Left ventricle myocardium inferior (tissue), 1 donor: ENCODE measurements around the gene DLGAP4. TPM values are rescaled to one million over a fixed set of nuclear protein-coding genes. Genes with fewer than 3 reads are reported as not detected.

ENCODE experiments used
- DNase-seq: peaks from one replicate; pipeline ENCODE4 v3.0.0-alpha.2; 2020
- H3K27ac ChIP-seq: fragments of 200-600 bp; replicated peaks from 2 replicates; pipeline ENCODE4 v1.8.0; 2021
- H3K27me3 ChIP-seq: fragments of 200-600 bp; 2 replicates; pipeline ENCODE4 v1.8.0; 2021; ENCODE audit warnings: low read depth
- H3K36me3 ChIP-seq: fragments of 200-600 bp; 2 replicates; pipeline ENCODE4 v1.8.0; 2021
- H3K4me1 ChIP-seq: fragments of 200-600 bp; 2 replicates; pipeline ENCODE4 v1.8.0; 2021
- H3K4me3 ChIP-seq: fragments of 200-600 bp; 2 replicates; pipeline ENCODE4 v1.8.0; 2021; ENCODE audit warnings: mild to moderate bottlenecking, moderate library complexity
- H3K9me3 ChIP-seq: fragments of 200-600 bp; replicated peaks from 2 replicates; pipeline ENCODE4 v1.8.0; 2021
- CTCF ChIP-seq: fragments of 200-600 bp; IDR thresholded peaks from 2 replicates; pipeline ENCODE4 v1.8.0; 2021; ENCODE audit warnings: antibody characterized with exemption, mild to moderate bottlenecking, borderline replicate concordance
- intact Hi-C: fragments of 100-400 bp; cut with micrococcal nuclease; formaldehyde crosslinking; loops from one replicate; pipeline ENCODE4 v1.11.0; 2022
- total RNA-seq: library from RNA; stranded (reverse); fragmentation: NEBNext Ultra II Directional; extraction: Animal tissue kit (Norgen Biotek cat#: 25700); gene quantifications from one replicate; pipeline ENCODE4 v1.2.1, GENCODE V29; 2021
- donor health status: DM: no; HTN: yes; CAD: no; lungs with severe emphysema.

Gene DLGAP4
- total RNA-seq, 1 donor from 2014 or later: 51.7 TPM

GRCh38 chr20:36343641-36344040 lies 37.5 kb downstream of the DLGAP4 start:
- no peak for TF ChIP-seq CTCF
- intact Hi-C loops: no loop called here
- Histone ChIP-seq H3K4me3 (no peak overlapping the region), H3K9me3 (no peaks in the 10 kb centered on the region), H3K27me3 (peaks cover 53% of the 10 kb centered on the region), H3K4me1 (no peaks in the 10 kb centered on the region), H3K27ac (no peak overlapping the region), H3K36me3 (no peaks in the 10 kb centered on the region)
- no peak for DNase-seq

- TF ChIP-seq CTCF: no peak
These were observed 38.5 kb downstream of the DLGAP4 start for GRCh38 chr20:36344517-36345132.

GRCh38 chr20:36346256-36346655 lies 40.1 kb downstream of the DLGAP4 start:
- H3K27me3 ChIP-seq: peaks cover 35% of the 10 kb centered on the region
- intact Hi-C loops: no loop called here
- no peaks in the 10 kb centered on the region for H3K4me1 ChIP-seq
- no peak overlapping the region for H3K4me3 ChIP-seq
- H3K36me3 ChIP-seq: no peaks in the 10 kb centered on the region
- no peaks in the 10 kb centered on the region for H3K9me3 ChIP-seq
- H3K27ac ChIP-seq: no peak overlapping the region
- no peak for DNase-seq
- TF ChIP-seq CTCF: no peak

More at GRCh38 chr20:36344517-36345132, 38.5 kb downstream of the DLGAP4 start:
- intact Hi-C loops: no loop called here
- Histone ChIP-seq H3K4me1 (no peaks in the 10 kb centered on the region), H3K4me3 (no peak overlapping the region), H3K27me3 (peaks cover 43% of the 10 kb centered on the region), H3K36me3 (no peaks in the 10 kb centered on the region), H3K27ac (no peak overlapping the region), H3K9me3 (no peaks in the 10 kb centered on the region)
- peak; percentile 32 for DNase-seq

GRCh38 chr20:36349384-36350170 lies 43.4 kb downstream of the DLGAP4 start:
- peaks cover 41% of the 10 kb centered on the region for H3K27me3 ChIP-seq
- DNase-seq: no peak
- no peak for TF ChIP-seq CTCF
- H3K36me3 ChIP-seq: no peaks in the 10 kb centered on the region
- no peaks in the 10 kb centered on the region for H3K9me3 ChIP-seq
- H3K4me3 ChIP-seq: no peak overlapping the region
- intact Hi-C loops: no loop called here
- H3K27ac ChIP-seq: no peak overlapping the region
- H3K4me1 ChIP-seq: no peaks in the 10 kb centered on the region

GRCh38 chr20:36350439-36350838 lies 44.3 kb downstream of the DLGAP4 start:
- no peak for DNase-seq
- H3K4me3 ChIP-seq: no peak overlapping the region
- peaks cover 49% of the 10 kb centered on the region for H3K27me3 ChIP-seq
- H3K4me1 ChIP-seq: no peaks in the 10 kb centered on the region
- intact Hi-C loops: no loop called here
- H3K36me3 ChIP-seq: no peaks in the 10 kb centered on the region
- TF ChIP-seq CTCF: no peak
- no peak overlapping the region for H3K27ac ChIP-seq
- no peaks in the 10 kb centered on the region for H3K9me3 ChIP-seq
